ENCODE measurements around the gene MYH9.

DNA sequence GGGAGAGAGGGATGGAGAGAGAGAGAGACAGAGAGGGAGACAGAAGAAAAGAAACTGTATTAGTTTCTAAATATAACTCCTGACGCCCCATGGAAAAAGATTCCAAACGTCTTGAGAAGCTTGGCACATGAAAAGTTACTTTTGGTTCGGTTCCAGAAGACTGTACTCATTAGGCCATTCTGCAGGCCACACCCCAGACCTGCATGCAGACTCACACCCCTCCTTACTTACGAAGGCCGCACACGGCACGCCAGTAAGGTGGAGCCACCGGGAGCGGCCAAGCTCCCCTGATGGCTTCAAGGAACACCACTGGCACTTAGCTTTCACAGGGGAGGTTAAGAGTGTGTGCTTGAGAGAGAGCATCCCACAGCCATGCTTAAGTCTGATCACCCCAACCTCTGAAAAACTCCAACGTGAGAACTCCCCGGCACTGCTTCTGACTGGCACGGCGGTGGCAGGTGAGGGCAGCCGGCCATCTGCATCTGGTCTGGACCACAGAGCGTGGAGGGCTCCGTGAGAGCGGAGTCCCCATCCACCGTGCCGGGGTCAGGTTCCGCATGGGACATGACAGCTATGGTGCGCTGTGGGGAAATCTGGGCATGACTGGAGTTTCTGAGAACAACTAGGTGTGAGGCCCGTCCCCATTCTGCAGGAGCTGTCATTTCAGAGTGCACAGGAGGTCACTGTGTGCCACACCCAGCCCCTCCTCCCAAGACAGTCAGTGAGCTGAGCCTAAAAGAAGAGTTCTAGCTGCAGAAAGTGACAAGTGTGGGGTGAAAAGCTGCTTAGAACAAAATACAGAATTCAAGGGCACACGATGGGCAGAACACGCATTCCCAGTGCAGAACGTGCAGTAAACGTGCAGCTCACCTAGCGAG lies 62.4 kb downstream of the MYH9 start:
- TF ChIP-seq, protein P1, sequence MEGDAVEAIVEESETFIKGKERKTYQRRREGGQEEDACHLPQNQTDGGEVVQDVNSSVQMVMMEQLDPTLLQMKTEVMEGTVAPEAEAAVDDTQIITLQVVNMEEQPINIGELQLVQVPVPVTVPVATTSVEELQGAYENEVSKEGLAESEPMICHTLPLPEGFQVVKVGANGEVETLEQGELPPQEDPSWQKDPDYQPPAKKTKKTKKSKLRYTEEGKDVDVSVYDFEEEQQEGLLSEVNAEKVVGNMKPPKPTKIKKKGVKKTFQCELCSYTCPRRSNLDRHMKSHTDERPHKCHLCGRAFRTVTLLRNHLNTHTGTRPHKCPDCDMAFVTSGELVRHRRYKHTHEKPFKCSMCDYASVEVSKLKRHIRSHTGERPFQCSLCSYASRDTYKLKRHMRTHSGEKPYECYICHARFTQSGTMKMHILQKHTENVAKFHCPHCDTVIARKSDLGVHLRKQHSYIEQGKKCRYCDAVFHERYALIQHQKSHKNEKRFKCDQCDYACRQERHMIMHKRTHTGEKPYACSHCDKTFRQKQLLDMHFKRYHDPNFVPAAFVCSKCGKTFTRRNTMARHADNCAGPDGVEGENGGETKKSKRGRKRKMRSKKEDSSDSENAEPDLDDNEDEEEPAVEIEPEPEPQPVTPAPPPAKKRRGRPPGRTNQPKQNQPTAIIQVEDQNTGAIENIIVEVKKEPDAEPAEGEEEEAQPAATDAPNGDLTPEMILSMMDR (IDR thresholded peaks at IDR 0.05) = no peak
- TF ChIP-seq EZH2 (IDR thresholded peaks at IDR 0.05; ENCODE audit: borderline replicate concordance, insufficient read depth, low read depth, low read length, poor library complexity, severe bottlenecking) = no peak
